HG02759 (cell line): ENCODE data around the gene ITSN1.
"Not testable (repeated sequence)": the region's sequence is repeated elsewhere in the genome, so short reads cannot be mapped to it uniquely, and the experiment has no call there.

Experiments
- ATAC-seq: cut with Tn5 transposase; IDR thresholded peaks from one replicate; pipeline ENCODE4 v1.9.1; 2021; ENCODE audit warnings: mild to moderate bottlenecking, moderate library complexity; ENCODE audit not compliant: unreplicated experiment

The ITSN1 gene

GRCh38 chr21:33650929-33651509 lies 8.7 kb downstream of the ITSN1 start:
- ATAC-seq, result no peak

GRCh38 chr21:33651965-33652680 lies 9.8 kb downstream of the ITSN1 start:
- no peak for ATAC-seq

GRCh38 chr21:33654412-33654811 lies 12.1 kb downstream of the ITSN1 start:
- ATAC-seq, result no peak

GRCh38 chr21:33655588-33656221 lies 13.4 kb downstream of the ITSN1 start:
- ATAC-seq, result no peak

- no peak for ATAC-seq
Measured at GRCh38 chr21:33657124-33657820, 15.0 kb downstream of the ITSN1 start.

- no peak for ATAC-seq
Measured at GRCh38 chr21:33658919-33659567, 16.7 kb downstream of the ITSN1 start.

- no peak for ATAC-seq
Measured at GRCh38 chr21:33659568-33659949, 17.3 kb downstream of the ITSN1 start.

GRCh38 chr21:33660406-33660805 lies 18.1 kb downstream of the ITSN1 start:
- no peak for ATAC-seq

- ATAC-seq, result no peak
Measured at GRCh38 chr21:33661146-33661545, 18.8 kb downstream of the ITSN1 start.

GRCh38 chr21:33662046-33662445 lies 19.7 kb downstream of the ITSN1 start:
- ATAC-seq, result no peak

GRCh38 chr21:33663241-33663640 lies 20.9 kb downstream of the ITSN1 start:
- no peak for ATAC-seq

- no peak for ATAC-seq
Measured at GRCh38 chr21:33664135-33664534, 21.8 kb downstream of the ITSN1 start.

- no peak for ATAC-seq
Measured at GRCh38 chr21:33666153-33666552, 23.9 kb downstream of the ITSN1 start.

- ATAC-seq, result no peak
Measured at GRCh38 chr21:33667636-33668035, 25.3 kb downstream of the ITSN1 start.

GRCh38 chr21:33668180-33668579 lies 25.9 kb downstream of the ITSN1 start:
- ATAC-seq, result no peak

GRCh38 chr21:33668620-33669019 lies 26.3 kb downstream of the ITSN1 start:
- no peak for ATAC-seq

- no peak for ATAC-seq
Measured at GRCh38 chr21:33670076-33670978, 28.0 kb downstream of the ITSN1 start.

- ATAC-seq, result no peak
Measured at GRCh38 chr21:33673473-33673872, 31.2 kb downstream of the ITSN1 start.

GRCh38 chr21:33674226-33674625 lies 31.9 kb downstream of the ITSN1 start:
- ATAC-seq, result no peak

- ATAC-seq, result not testable (repeated sequence)
Measured at GRCh38 chr21:33676666-33677065, 34.4 kb downstream of the ITSN1 start.
